ENCODE measurements around the gene CARNS1.

The CARNS1 gene

DNA sequence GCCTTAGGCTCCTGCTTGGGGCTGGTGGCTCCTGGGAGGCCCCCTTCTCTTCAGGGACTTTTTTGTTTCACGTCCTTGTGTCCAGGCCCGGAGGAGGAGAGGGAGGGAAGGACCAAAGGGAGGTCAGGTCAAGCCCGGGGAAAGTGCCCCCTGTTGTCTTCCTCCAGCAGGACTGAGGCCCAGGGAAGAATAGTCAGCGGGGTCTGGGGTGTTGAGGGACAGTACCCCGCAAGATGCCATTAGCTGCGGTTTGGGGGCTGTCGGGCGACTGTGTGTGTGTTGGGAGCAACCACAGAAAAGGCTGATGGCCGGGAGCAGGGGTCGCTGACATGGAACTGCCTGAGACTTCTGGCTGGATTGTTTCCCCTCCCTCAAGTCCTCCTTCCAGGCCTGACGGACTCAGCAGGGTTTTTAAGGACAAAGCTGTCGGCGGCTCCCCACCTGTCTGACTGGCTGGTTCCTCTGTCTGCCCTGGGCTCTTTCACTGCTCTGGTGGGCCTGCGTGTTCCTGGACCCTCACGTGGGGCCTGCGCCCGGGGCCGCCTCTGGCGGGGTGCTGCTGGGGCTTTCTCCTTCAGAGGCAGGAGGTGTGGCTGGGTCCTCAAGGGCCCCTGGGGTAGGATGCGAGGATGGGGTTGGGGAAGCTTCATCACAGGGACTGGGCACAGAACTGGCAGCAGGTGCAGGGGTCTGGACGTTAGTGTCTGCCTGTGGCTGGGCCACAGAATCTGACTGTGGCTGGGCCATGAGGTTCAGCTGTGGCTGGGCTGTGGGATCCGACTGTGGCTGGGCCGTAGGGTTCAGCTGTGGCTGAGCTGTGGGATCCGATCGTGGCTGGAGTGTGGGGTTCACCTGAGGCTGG, 35.5 kb downstream of the CARNS1 start:
- Histone ChIP-seq H2AFZ (ENCODE audit: low read depth, low read length, severe bottlenecking) (no peak overlapping the region), H3K79me2 (ENCODE audit: insufficient read depth, low read length) (no peaks in the 10 kb centered on the region), H3K4me2 (ENCODE audit: low read depth, low read length, poor library complexity, severe bottlenecking) (no peak overlapping the region), H4K20me1 (ENCODE audit: low read depth, low read length) (no peaks in the 10 kb centered on the region), H3K9me3 (ENCODE audit: insufficient read depth, low read length) (no peaks in the 10 kb centered on the region), H3K9ac (ENCODE audit: low read length) (no peak overlapping the region), H3K27me3 (ENCODE audit: low read length) (no peaks in the 10 kb centered on the region), H3K4me3 (ENCODE audit: insufficient read depth, low read length, poor library complexity, severe bottlenecking) (no peak overlapping the region), H3K9me2 (replicated peaks; ENCODE audit: insufficient read depth, low read length) (no peaks in the 10 kb centered on the region), H3F3A (ENCODE audit: insufficient read depth) (peaks cover 5% of the 10 kb centered on the region), H3K27ac (ENCODE audit: low read depth, low read length) (no peak overlapping the region), H3K36me3 (ENCODE audit: low read length) (no peaks in the 10 kb centered on the region)
- TF ChIP-seq, protein P1, sequence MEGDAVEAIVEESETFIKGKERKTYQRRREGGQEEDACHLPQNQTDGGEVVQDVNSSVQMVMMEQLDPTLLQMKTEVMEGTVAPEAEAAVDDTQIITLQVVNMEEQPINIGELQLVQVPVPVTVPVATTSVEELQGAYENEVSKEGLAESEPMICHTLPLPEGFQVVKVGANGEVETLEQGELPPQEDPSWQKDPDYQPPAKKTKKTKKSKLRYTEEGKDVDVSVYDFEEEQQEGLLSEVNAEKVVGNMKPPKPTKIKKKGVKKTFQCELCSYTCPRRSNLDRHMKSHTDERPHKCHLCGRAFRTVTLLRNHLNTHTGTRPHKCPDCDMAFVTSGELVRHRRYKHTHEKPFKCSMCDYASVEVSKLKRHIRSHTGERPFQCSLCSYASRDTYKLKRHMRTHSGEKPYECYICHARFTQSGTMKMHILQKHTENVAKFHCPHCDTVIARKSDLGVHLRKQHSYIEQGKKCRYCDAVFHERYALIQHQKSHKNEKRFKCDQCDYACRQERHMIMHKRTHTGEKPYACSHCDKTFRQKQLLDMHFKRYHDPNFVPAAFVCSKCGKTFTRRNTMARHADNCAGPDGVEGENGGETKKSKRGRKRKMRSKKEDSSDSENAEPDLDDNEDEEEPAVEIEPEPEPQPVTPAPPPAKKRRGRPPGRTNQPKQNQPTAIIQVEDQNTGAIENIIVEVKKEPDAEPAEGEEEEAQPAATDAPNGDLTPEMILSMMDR (IDR thresholded peaks at IDR 0.05; ENCODE audit: insufficient read depth, low read length, poor library complexity, severe bottlenecking): no peak
- no peak for TF ChIP-seq EZH2phosphoT487 (conservative IDR thresholded peaks at IDR 0.05; ENCODE audit: low read length)

DNA sequence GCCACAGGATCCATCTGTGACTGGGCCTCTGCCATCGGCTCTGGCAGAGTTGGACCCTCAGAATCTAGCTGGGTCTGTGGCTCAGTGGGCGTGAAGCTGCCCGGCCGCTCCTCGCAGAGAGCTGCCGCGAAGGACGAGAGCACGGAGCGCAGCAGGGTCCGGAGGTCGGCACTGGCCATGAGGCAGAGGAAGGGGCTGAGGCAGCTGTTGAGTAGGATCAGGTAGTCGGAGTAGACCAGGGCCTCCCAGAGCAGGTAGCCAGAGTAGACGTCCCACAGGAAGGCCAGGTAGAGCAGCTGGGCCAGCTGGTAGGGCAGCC, 36.1 kb downstream of the CARNS1 start:
- no peak for TF ChIP-seq EZH2phosphoT487 (conservative IDR thresholded peaks at IDR 0.05; ENCODE audit: low read length)
- TF ChIP-seq, protein P1 (IDR thresholded peaks at IDR 0.05; ENCODE audit: insufficient read depth, low read length, poor library complexity, severe bottlenecking): no peak
- H3F3A ChIP-seq (ENCODE audit: insufficient read depth): peaks cover 5% of the 10 kb centered on the region
- no peaks in the 10 kb centered on the region for H3K79me2 ChIP-seq (ENCODE audit: insufficient read depth, low read length)
- no peak overlapping the region for H3K4me3 ChIP-seq (ENCODE audit: insufficient read depth, low read length, poor library complexity, severe bottlenecking)
- no peaks in the 10 kb centered on the region for H3K9me2 ChIP-seq (replicated peaks; ENCODE audit: insufficient read depth, low read length)
- no peaks in the 10 kb centered on the region for H4K20me1 ChIP-seq (ENCODE audit: low read depth, low read length)
- H3K27me3 ChIP-seq (ENCODE audit: low read length): no peaks in the 10 kb centered on the region
- no peaks in the 10 kb centered on the region for H3K36me3 ChIP-seq (ENCODE audit: low read length)
- no peaks in the 10 kb centered on the region for H3K9me3 ChIP-seq (ENCODE audit: insufficient read depth, low read length)
- H2AFZ ChIP-seq (ENCODE audit: low read depth, low read length, severe bottlenecking): no peak overlapping the region
- H3K9ac ChIP-seq (ENCODE audit: low read length): no peak overlapping the region
- no peak overlapping the region for H3K4me2 ChIP-seq (ENCODE audit: low read depth, low read length, poor library complexity, severe bottlenecking)
- H3K27ac ChIP-seq (ENCODE audit: low read depth, low read length): no peak overlapping the region

DNA sequence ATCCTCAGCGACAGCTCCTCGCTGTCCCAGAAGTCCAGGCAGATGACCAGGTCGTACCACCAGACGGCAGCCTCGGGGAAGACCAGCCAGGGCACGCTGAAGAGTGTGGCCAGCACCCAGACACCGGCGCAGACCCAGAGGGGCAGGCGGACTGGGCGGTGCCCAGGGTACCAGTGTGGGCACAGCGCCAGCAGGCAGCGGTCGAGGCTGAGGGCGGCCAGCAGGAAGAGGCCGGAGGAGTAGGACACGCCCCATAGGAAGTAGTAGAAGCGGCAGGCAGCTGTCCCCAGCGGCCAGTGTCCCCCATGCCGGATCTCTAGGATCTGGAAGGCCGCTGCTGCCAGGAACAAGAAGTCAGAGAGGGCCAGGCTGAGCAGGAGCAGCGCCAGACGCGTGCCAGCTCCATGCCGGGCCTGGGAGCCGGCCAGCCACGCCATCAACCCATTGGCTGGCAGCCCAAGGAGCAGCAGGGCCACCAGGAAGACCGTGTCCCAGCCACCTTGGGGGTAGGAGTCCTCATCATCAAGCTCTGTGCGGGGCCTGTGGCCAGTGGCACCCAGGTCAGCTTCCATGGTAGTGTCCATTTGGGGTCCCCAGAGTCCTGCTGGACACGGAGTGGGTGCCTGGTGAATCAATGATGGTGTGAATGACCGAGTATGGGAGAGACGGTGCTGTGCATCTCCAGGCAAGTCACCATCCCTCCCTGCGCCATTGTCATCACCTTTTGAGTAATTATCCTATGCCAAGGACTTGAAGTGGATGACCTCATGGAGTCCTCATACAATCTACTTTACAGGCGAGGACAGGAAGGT, 36.9 kb downstream of the CARNS1 start, which contains the start of gene GPR152:
Gene GPR152, minus strand, starts transcription at position 589 of the 812 bp plus-strand sequence. Its CDS starts 5 bp downstream, at position 584.
- Histone ChIP-seq H3K27ac (ENCODE audit: low read depth, low read length) (no peak within 1 kb of the TSS), H3F3A (ENCODE audit: insufficient read depth) (peaks cover 5% of the 10 kb centered on the region), H3K4me2 (ENCODE audit: low read depth, low read length, poor library complexity, severe bottlenecking) (no peak within 1 kb of the TSS), H3K36me3 (ENCODE audit: low read length) (no peaks in the 10 kb centered on the region), H3K9me3 (ENCODE audit: insufficient read depth, low read length) (no peaks in the 10 kb centered on the region), H3K9me2 (replicated peaks; ENCODE audit: insufficient read depth, low read length) (no peaks in the 10 kb centered on the region), H3K4me3 (ENCODE audit: insufficient read depth, low read length, poor library complexity, severe bottlenecking) (no peak within 1 kb of the TSS), H2AFZ (ENCODE audit: low read depth, low read length, severe bottlenecking) (no peak within 1 kb of the TSS), H3K9ac (ENCODE audit: low read length) (no peak within 1 kb of the TSS), H3K27me3 (ENCODE audit: low read length) (no peaks in the 10 kb centered on the region), H4K20me1 (ENCODE audit: low read depth, low read length) (no peaks in the 10 kb centered on the region), H3K79me2 (ENCODE audit: insufficient read depth, low read length) (no peaks in the 10 kb centered on the region)
- TF ChIP-seq, protein P1 (IDR thresholded peaks at IDR 0.05; ENCODE audit: insufficient read depth, low read length, poor library complexity, severe bottlenecking): no peak
- no peak for TF ChIP-seq EZH2phosphoT487 (conservative IDR thresholded peaks at IDR 0.05; ENCODE audit: low read length)

Measured in SU-DHL-6 (cell line).